Measurements from ENCODE around the gene NFYB.

DNA sequence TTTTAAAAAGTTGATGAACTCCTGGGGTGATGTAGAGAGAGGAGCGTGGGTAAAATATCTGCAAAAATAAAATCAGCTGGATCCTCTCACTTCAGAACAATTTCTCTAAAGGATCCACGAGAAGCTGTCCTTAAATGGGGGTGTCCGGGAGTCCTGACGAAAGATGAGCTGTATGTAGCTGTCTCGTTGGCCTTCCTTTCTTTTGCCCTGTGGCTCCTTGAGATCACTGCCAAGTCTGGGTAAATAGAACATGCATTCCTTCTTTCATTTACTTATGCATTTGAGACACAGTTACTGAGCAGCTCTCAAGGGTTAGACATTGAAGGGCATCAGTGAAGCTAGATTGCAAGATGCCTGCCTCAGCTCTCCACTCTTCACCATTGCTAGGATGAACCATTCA lies 42.4 kb upstream of the NFYB start:
- TF ChIP-seq, protein P1, sequence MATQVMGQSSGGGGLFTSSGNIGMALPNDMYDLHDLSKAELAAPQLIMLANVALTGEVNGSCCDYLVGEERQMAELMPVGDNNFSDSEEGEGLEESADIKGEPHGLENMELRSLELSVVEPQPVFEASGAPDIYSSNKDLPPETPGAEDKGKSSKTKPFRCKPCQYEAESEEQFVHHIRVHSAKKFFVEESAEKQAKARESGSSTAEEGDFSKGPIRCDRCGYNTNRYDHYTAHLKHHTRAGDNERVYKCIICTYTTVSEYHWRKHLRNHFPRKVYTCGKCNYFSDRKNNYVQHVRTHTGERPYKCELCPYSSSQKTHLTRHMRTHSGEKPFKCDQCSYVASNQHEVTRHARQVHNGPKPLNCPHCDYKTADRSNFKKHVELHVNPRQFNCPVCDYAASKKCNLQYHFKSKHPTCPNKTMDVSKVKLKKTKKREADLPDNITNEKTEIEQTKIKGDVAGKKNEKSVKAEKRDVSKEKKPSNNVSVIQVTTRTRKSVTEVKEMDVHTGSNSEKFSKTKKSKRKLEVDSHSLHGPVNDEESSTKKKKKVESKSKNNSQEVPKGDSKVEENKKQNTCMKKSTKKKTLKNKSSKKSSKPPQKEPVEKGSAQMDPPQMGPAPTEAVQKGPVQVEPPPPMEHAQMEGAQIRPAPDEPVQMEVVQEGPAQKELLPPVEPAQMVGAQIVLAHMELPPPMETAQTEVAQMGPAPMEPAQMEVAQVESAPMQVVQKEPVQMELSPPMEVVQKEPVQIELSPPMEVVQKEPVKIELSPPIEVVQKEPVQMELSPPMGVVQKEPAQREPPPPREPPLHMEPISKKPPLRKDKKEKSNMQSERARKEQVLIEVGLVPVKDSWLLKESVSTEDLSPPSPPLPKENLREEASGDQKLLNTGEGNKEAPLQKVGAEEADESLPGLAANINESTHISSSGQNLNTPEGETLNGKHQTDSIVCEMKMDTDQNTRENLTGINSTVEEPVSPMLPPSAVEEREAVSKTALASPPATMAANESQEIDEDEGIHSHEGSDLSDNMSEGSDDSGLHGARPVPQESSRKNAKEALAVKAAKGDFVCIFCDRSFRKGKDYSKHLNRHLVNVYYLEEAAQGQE (IDR thresholded peaks at IDR 0.05; ENCODE audit: low read depth): no peak
- TF ChIP-seq, protein P2, sequence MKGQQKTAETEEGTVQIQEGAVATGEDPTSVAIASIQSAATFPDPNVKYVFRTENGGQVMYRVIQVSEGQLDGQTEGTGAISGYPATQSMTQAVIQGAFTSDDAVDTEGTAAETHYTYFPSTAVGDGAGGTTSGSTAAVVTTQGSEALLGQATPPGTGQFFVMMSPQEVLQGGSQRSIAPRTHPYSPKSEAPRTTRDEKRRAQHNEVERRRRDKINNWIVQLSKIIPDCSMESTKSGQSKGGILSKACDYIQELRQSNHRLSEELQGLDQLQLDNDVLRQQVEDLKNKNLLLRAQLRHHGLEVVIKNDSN (IDR thresholded peaks at IDR 0.05): no peak
- TF ChIP-seq EP300 (IDR thresholded peaks at IDR 0.05; ENCODE audit: borderline replicate concordance): no peak
- no peak for TF ChIP-seq RAD21 (IDR thresholded peaks at IDR 0.05; ENCODE audit: low read depth)
- no peak for TF ChIP-seq TAF1 (IDR thresholded peaks at IDR 0.05; ENCODE audit: low read depth)
- TF ChIP-seq EGR1 (IDR thresholded peaks at IDR 0.05): no peak
- TF ChIP-seq CREB1 (IDR thresholded peaks at IDR 0.05; ENCODE audit: low read depth): no peak
- no peak for TF ChIP-seq YY1 (IDR thresholded peaks at IDR 0.05; ENCODE audit: low read depth)
- TF ChIP-seq, protein P3, sequence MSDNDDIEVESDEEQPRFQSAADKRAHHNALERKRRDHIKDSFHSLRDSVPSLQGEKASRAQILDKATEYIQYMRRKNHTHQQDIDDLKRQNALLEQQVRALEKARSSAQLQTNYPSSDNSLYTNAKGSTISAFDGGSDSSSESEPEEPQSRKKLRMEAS (IDR thresholded peaks at IDR 0.05): no peak
- TF ChIP-seq NFIC (IDR thresholded peaks at IDR 0.05): no peak
